SU-DHL-6 (cell line): ENCODE measurements around the gene TMOD1.

Experiments
- CTCF ChIP-seq: fragments of 200-600 bp; sonication (generic); IDR thresholded peaks from one replicate; pipeline ENCODE4 v1.5.1; 2017; ENCODE audit warnings: antibody characterized with exemption, mild to moderate bottlenecking, low read length, moderate library complexity; ENCODE audit not compliant: insufficient read depth, poor library complexity, severe bottlenecking
- EZH2phosphoT487 ChIP-seq: fragments of 200-600 bp; sonication (generic), shearing (Covaris generic); conservative IDR thresholded peaks from 2 replicates; pipeline ENCODE4 v1.6.1; 2018; ENCODE audit warnings: mild to moderate bottlenecking, antibody characterized with exemption, low read length, moderate library complexity, mixed read lengths

- TF ChIP-seq CTCF: peak; percentile 24
- no peak for TF ChIP-seq EZH2phosphoT487
Measured at GRCh38 chr9:97487107-97487506, 14.4 kb upstream of the TMOD1 start.
